ENCODE measurements around the gene IFNLR1.

DNA sequence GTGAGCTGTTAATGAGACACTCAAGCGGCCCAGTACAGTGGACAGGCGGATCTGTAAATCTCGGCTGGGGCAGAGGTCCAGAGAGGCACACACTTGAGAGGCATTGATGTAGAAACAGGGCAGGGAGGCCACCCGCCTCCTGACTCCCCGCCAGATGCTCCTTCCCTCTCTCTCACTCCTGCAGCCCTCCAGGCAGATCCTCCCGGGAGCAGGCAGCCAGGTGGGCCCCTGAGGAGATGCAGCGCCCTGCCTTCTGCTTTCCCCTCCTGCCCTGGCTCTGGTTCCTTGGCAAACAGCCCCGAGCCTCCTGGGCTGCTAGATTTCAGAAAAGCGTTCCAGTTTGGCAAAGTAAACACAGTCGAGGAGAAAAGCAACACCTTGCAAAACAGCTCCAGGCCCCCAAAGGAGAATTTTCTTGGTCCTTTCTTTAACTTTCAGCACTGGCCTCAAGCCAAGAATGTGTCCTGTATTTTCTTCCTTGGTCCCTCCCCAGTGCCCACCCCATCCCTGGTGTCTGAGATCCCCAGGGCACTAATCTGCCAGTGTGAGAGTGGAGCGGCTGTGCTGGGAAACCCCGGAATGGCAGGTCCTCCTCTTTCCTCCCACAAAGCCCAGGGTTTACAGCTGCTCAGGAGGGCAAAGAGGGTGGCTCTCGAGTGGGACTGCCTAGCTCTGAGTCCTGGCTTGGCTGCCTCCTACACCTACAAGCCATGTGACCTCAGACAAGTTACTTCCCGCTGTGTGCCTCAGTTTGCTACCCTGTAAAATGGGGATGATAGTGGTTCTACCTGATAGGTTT, 29.4 kb upstream of the IFNLR1 start:
- TF ChIP-seq, protein P1, sequence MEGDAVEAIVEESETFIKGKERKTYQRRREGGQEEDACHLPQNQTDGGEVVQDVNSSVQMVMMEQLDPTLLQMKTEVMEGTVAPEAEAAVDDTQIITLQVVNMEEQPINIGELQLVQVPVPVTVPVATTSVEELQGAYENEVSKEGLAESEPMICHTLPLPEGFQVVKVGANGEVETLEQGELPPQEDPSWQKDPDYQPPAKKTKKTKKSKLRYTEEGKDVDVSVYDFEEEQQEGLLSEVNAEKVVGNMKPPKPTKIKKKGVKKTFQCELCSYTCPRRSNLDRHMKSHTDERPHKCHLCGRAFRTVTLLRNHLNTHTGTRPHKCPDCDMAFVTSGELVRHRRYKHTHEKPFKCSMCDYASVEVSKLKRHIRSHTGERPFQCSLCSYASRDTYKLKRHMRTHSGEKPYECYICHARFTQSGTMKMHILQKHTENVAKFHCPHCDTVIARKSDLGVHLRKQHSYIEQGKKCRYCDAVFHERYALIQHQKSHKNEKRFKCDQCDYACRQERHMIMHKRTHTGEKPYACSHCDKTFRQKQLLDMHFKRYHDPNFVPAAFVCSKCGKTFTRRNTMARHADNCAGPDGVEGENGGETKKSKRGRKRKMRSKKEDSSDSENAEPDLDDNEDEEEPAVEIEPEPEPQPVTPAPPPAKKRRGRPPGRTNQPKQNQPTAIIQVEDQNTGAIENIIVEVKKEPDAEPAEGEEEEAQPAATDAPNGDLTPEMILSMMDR (IDR thresholded peaks at IDR 0.05 in 4 of 5, conservative IDR thresholded peaks at IDR 0.05 in 1 of 5): no peak
- no peak for TF ChIP-seq POLR2A (IDR thresholded peaks at IDR 0.05)

Measured in gastrocnemius medialis (tissue), 4 donors.